Gastrocnemius medialis (tissue), 4 donors: ENCODE measurements around the gene MRPS25.

Source experiments
- POLR2A ChIP-seq, 2 donors: fragments of 450-650 bp; IDR thresholded peaks; one replicate each; pipeline ENCODE4 v1.6.1; 2017; ENCODE audit warnings: antibody characterized with exemption in 2 of 2, mild to moderate bottlenecking in 2 of 2, moderate library complexity in 2 of 2
- TF ChIP-seq, protein P1 (sequence below), 5 experiments: fragments of 450-650 bp in 3 of 5; fragments of 200-600 bp in 2 of 5; sonication (generic) in 2 of 5; IDR thresholded peaks in 4 of 5; conservative IDR thresholded peaks in 1 of 5; 1 replicate in 4 of 5; 2 replicates in 1 of 5; pipeline ENCODE4 v1.5.1; 2016 to 2019; ENCODE audit warnings: antibody characterized with exemption in 5 of 5, mild to moderate bottlenecking in 3 of 5, moderate library complexity in 3 of 5

DNA sequence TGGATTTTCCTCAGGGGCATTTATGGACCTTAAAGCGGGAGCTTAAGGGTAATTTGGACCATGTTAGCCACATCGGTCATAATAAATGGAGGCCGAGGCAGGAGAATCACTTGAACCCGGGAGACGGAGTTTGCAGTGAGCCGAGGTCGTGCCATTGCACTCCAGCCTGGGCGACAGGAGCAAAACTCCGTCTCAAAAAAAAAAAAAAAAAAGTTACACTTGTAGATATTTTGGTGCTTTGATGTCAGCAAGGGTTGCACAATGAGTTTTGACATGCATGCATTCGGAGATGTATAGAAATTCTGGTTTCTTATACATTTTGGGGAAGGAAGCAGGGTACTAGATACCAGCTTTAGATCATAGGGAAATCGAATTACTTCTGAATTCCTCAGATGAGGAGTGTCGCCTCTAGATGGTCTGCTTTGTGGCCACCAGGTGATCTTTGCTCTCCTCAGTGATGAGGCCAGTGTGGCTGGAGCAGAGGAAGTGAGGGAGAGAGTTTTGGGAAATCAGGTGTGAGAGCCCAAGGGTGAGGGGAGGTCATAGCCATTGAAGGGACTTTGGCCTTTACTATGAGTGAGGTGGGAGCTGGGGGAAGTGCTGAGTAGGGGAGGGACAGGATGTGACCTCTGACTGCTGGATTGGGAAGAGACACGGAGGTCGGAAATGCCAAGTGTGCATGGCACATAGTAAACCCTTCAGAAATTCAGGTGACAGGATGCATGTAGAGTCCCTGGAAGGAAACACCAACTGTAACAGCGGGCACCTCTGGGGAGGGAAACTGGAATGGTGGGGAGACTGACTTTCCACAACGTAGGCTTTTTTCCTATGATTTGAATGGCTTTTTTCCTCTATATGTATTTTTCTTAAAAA, 42.2 kb upstream of the MRPS25 start:
- TF ChIP-seq POLR2A (IDR thresholded peaks at IDR 0.05): no peak
- TF ChIP-seq, protein P1, sequence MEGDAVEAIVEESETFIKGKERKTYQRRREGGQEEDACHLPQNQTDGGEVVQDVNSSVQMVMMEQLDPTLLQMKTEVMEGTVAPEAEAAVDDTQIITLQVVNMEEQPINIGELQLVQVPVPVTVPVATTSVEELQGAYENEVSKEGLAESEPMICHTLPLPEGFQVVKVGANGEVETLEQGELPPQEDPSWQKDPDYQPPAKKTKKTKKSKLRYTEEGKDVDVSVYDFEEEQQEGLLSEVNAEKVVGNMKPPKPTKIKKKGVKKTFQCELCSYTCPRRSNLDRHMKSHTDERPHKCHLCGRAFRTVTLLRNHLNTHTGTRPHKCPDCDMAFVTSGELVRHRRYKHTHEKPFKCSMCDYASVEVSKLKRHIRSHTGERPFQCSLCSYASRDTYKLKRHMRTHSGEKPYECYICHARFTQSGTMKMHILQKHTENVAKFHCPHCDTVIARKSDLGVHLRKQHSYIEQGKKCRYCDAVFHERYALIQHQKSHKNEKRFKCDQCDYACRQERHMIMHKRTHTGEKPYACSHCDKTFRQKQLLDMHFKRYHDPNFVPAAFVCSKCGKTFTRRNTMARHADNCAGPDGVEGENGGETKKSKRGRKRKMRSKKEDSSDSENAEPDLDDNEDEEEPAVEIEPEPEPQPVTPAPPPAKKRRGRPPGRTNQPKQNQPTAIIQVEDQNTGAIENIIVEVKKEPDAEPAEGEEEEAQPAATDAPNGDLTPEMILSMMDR (IDR thresholded peaks at IDR 0.05 in 4 of 5, conservative IDR thresholded peaks at IDR 0.05 in 1 of 5): no peak
